AG04449 (cell line): ENCODE results near the gene PCDH8.

ENCODE experiments used
- CTCF ChIA-PET: fragments of 350-600 bp; formaldehyde crosslinking; extraction: SDS; loops from one replicate; lab custom pipeline; 2021; ENCODE audit warnings: antibody characterized with exemption; lab: Yijun Ruan, JAX
- POLR2A ChIA-PET: fragments of 400-600, 350-600 bp; formaldehyde crosslinking; extraction: SDS; loops from one replicate; lab custom pipeline; 2020; ENCODE audit warnings: antibody characterized with exemption, inconsistent platforms; lab: Yijun Ruan, JAX
- DNase-seq: peaks from one replicate; pipeline ENCODE4 v3.0.0-alpha.2; 2010; ENCODE audit warnings: low read depth, low spot score
- H3K4me3 ChIP-seq: 2 replicates; pipeline ENCODE4 v1.5.1; 2011; ENCODE audit warnings: low read depth, mild to moderate bottlenecking, control low read depth, low read length
- CTCF ChIP-seq: IDR thresholded peaks from one replicate; pipeline ENCODE4 v1.5.1; 2011; ENCODE audit warnings: mild to moderate bottlenecking, moderate library complexity, low read length, control low read depth, inconsistent platforms; ENCODE audit not compliant: insufficient read depth; ENCODE audit errors: missing control alignments

PCDH8 gene

DNA sequence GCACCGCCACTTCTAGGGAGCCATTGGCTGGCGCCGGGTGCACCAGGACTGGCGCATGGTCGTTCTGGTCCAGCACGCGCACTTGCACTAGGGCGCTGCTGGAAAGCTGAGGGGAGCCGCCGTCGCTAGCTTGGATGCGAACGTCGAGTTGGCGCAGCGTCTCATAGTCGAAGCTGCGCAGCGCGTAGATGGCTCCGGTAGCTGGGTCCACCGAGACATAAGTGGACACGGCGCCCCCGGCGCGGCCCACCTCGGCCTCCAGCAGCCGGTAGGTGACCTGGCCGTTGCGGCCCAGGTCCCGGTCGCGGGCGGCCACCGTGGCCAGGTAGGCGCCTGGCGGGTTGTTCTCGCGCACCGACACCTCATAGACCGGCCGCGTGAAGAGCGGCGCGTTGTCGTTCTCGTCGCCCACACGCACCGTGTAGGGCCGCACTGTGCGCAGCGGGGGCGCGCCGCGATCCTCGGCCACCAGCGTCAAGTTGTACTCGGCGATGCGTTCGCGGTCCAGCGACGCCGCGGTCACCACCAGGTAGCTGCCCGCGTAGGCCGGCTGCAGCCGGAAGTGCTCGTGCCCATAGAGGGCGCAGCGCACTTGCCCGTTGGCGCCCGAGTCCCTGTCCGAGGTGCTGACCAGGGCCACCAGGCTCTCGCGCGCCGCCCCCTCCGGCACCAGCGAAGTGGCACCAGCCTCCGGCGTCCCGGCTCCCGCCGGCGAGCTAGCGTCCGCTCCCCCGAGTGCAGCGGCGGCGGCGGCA lies 1.7 kb downstream of the PCDH8 start:
- ChIA-PET POLR2A (no interaction called here), CTCF (interaction anchor here (0.8 to 1.5 kb wide), 2 partner anchors 70 to 181 kb away, joined by 3 read pairs; no protein-coding TSS in a partner anchor)
- DNase-seq, result no peak
- TF ChIP-seq CTCF, result peak; percentile 45
- no peak overlapping the region for H3K4me3 ChIP-seq

DNA sequence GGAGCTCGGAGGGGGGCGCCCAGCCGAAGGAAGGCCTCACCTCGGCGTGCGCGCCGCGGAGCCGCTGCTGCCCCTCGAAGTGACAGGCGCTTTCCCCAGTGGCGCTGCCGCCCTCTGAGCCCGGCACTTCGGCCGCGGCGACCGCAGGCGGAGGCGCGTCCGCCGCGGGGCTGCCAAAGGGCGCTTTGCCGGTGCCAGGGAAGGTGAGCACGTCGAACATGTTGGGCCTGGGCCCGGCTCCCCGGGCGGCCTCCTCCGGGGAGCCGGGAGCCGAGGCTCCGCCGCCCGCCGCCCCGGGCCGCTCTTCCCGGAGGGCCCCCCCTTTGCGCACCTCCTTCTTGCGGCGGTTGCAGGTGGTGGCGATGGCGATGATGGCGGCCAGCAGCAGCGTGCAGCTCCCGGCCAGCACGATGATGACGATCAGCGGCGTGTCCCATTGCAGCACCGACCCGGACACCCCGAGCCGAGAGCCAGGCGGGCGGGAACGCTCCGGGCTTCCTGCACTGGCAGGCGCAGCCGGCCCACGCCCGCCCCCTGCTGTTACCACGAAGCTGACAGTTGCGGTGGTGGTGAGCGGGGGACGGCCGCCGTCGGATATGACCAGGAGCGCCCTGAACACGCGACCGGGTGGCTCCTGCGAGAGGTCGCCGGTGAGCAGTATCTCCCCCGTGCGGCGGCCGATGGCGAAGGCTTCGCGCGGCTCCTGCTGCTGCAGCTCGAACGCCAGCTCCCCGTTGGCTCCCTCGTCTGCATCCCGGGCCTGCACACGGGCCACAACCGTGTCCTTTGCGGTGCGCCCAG lies 2.5 kb downstream of the PCDH8 start:
- ChIA-PET POLR2A (no interaction called here), CTCF (interaction anchor here (0.8 to 1.5 kb wide), 2 partner anchors 71 to 181 kb away, joined by 3 read pairs; no protein-coding TSS in a partner anchor)
- no peak for TF ChIP-seq CTCF
- DNase-seq, result no peak
- H3K4me3 ChIP-seq, result no peak overlapping the region

DNA sequence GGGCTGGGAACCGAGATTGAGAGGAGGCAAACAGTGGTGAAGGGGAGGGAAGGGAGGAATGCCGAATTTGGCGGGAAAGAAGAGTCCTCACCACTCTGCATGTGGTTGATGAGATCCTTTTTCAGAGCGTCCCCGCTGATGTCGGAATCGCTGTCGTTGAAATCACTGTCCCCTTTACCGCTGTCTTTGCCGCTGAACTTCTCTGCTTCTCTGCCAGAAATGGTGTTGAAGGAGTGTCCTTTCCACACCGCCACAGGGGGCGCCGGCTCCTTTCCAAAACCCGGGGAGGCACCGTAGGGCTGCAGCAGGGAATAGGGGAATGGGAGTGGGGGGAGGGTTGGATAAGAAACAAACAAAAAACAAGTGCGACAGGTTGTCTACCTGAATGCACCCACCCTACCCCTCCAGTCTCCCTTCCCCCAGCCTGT lies 3.1 kb downstream of the PCDH8 start:
- ChIA-PET CTCF (interaction anchor here (1.5 kb wide), 1 partner anchor 180 kb away, joined by 3 read pairs; no protein-coding TSS in a partner anchor), POLR2A (no interaction called here)
- H3K4me3 ChIP-seq, result no peak overlapping the region
- no peak for TF ChIP-seq CTCF
- DNase-seq, result no peak

DNA sequence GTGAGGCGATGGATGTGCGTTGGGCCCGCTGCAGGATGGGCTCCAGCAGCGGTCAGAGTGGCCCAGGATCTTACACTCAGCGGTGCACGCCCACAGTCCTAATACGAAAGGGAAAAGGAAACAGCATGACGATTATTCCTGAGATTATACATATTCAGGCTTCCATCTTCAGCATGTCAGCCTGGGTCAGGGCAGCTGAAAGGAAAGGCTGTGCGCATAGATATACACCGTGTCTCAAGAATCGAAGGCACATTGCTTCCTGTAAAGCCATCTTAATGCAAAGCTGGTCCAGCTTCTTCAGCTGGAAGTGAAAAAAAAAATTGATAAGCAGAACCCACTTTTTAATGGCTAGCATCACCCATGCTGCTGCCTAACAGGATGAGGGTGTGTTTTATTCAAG lies 3.6 kb downstream of the PCDH8 start:
- no peak overlapping the region for H3K4me3 ChIP-seq
- POLR2A ChIA-PET, result no interaction called here
- CTCF ChIA-PET, result interaction anchor here (1.5 kb wide), 1 partner anchor 180 kb away, joined by 3 read pairs; no protein-coding TSS in a partner anchor
- no peak for TF ChIP-seq CTCF
- DNase-seq, result no peak

DNA sequence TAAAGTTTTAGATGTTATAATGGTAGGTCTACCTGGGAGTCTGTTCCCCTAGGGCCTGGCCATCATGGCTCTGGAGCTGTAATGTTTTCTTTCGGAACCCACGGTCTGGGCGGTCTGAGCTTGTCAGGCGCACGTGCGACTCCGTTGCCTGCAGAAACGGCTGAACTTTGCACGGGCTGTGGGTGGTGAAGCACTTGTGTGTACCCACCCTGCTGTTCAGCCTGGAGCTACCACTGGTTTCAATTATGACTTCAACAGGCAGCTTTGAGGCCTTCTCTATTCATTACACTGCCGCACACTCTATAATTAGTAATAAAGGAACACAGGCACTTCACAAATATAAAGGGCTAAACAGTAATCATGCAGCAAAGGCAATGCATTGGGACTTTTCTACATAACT lies 6.0 kb downstream of the PCDH8 start:
- POLR2A ChIA-PET, result no interaction called here
- DNase-seq, result no peak
- CTCF ChIA-PET, result no interaction called here
- no peak for TF ChIP-seq CTCF
- no peak overlapping the region for H3K4me3 ChIP-seq

DNA sequence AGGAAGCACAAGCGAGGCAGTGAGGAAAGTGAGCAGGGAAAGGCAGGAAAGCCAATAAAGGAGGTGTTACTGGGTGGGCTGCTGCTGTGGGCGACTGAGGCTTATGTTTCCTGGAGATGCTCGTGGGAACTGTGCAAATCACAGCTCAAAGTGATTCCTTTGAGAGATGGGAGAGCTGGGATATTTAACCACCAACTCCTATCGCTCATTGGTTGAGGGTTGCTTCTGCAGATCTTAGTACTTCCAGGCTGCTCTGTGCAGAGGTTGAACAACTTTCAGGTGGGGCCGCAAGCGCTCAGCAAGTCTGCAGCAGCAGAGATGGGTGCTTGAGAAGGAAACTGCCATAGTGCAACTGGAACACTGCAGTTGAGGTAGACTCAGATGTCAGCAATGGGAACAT lies 8.4 kb downstream of the PCDH8 start:
- no peak overlapping the region for H3K4me3 ChIP-seq
- CTCF ChIA-PET, result no interaction called here
- no peak for TF ChIP-seq CTCF
- no peak for DNase-seq
- POLR2A ChIA-PET, result no interaction called here
